H1 (cell line): Measurements from ENCODE around the gene VWCE. TPM values are rescaled to one million over a fixed set of nuclear protein-coding genes. Genes with fewer than 3 reads are reported as not detected.

Source experiments
- CTCF ChIA-PET: fragments of 300-600 bp; sonication (Branson Sonifier 250); formaldehyde crosslinking; loops from one replicate; lab custom pipeline; 2021; ENCODE audit not compliant: partially characterized antibody; lab: Charles Lee
- POLR2A ChIA-PET: fragments of 300-600 bp; sonication (Branson Sonifier 250); formaldehyde crosslinking; loops from one replicate; lab custom pipeline; 2021; ENCODE audit warnings: inconsistent platforms; ENCODE audit not compliant: partially characterized antibody; lab: Charles Lee
- DNase-seq, 2 experiments: peaks; one replicate each; pipeline versions ENCODE4 v3.0.0 to v3.0.0-alpha.2; 2010 to 2022; ENCODE audit warnings: low spot score in 2 of 2, low read depth in 1 of 2, mixed read lengths in 1 of 2
- FAIRE-seq: peaks from 2 replicates; lab custom pipeline; 2011; peaks lifted over from hg19 to GRCh38; lab: Jason Lieb, UNC
- H2AFZ ChIP-seq: 2 replicates; pipeline ENCODE4 v1.8.1; 2012; ENCODE audit warnings: low read length, inconsistent platforms
- H2AK5ac ChIP-seq: 2 replicates; pipeline ENCODE4 v1.6.1; 2013; ENCODE audit warnings: low read depth, low read length
- H2BK120ac ChIP-seq: replicated peaks from 2 replicates; pipeline ENCODE3; 2013; ENCODE audit warnings: low read depth, low read length, inconsistent platforms
- H2BK12ac ChIP-seq: 2 replicates; pipeline ENCODE4 v1.6.1; 2013; ENCODE audit warnings: low read depth, low read length
- H2BK15ac ChIP-seq: 2 replicates; pipeline ENCODE4 v1.6.1; 2013; ENCODE audit warnings: low read length
- H2BK20ac ChIP-seq: 2 replicates; pipeline ENCODE4 v1.6.1; 2013; ENCODE audit warnings: low read length
- H2BK5ac ChIP-seq: 2 replicates; pipeline ENCODE4 v1.6.1; 2013; ENCODE audit warnings: low read depth, low read length
- H3K14ac ChIP-seq: 2 replicates; pipeline ENCODE4 v1.6.1; 2013; ENCODE audit warnings: inconsistent platforms; ENCODE audit not compliant: insufficient read length
- H3K18ac ChIP-seq: 2 replicates; pipeline ENCODE4 v1.6.1; 2013; ENCODE audit warnings: low read length; ENCODE audit errors: extremely low read depth
- H3K23ac ChIP-seq: 2 replicates; pipeline ENCODE4 v1.6.1; 2013; ENCODE audit warnings: inconsistent platforms; ENCODE audit not compliant: insufficient read length
- H3K23me2 ChIP-seq: 2 replicates; pipeline ENCODE4 v1.6.1; 2013; ENCODE audit warnings: low read depth, low read length
- H3K27ac ChIP-seq: 2 replicates; pipeline ENCODE4 v1.6.1; 2011; ENCODE audit warnings: low read depth, low read length, inconsistent platforms
- H3K27me3 ChIP-seq, 4 experiments: replicated peaks in 1 of 4; 1 replicate in 1 of 4; 2 replicates in 3 of 4; pipeline versions ENCODE4 v1.6.1 to v1.8.1; 2011 to 2013; ENCODE audit warnings: low read length in 3 of 4, mild to moderate bottlenecking in 3 of 4, inconsistent platforms in 2 of 4, mixed read lengths in 2 of 4, moderate library complexity in 1 of 4; ENCODE audit not compliant: control insufficient read depth in 3 of 4, insufficient read depth in 3 of 4; ENCODE audit errors: extremely low read depth in 1 of 4
- H3K36me3 ChIP-seq, 4 experiments: 2 replicates each; pipeline versions ENCODE4 v1.6.1 to v1.8.1; 2011 to 2013; ENCODE audit warnings: mild to moderate bottlenecking in 4 of 4, low read length in 3 of 4, moderate library complexity in 2 of 4, control low read depth in 1 of 4, inconsistent platforms in 1 of 4; ENCODE audit not compliant: insufficient read depth in 4 of 4, control insufficient read depth in 2 of 4
- H3K4ac ChIP-seq: replicated peaks from 2 replicates; pipeline ENCODE3; 2013; ENCODE audit warnings: low read length, low read depth, mixed read lengths, inconsistent platforms; ENCODE audit not compliant: insufficient read length
- H3K4me1 ChIP-seq, 4 experiments: replicated peaks in 1 of 4; 1 replicate in 1 of 4; 2 replicates in 3 of 4; pipeline versions ENCODE4 v1.6.1 to v1.8.1; 2011 to 2013; ENCODE audit warnings: low read length in 3 of 4, inconsistent platforms in 2 of 4, mixed read lengths in 1 of 4; ENCODE audit not compliant: insufficient read depth in 4 of 4, control insufficient read depth in 3 of 4
- H3K4me2 ChIP-seq, 2 experiments: 2 replicates each; pipeline versions ENCODE4 v1.6.1 to v1.8.1; 2011 to 2013; ENCODE audit warnings: low read depth in 2 of 2, low read length in 2 of 2, control low read depth in 1 of 2, inconsistent platforms in 1 of 2, mild to moderate bottlenecking in 1 of 2; ENCODE audit not compliant: insufficient read depth in 1 of 2
- H3K4me3 ChIP-seq, 4 experiments: fragments of 200-600, 300-600 bp in 1 of 4; sonication (generic), shearing (Covaris generic), sonication (Bioruptor Twin) in 1 of 4; 2 replicates each; pipeline versions ENCODE4 v1.5.1 to v1.8.1; 2011 to 2016; ENCODE audit warnings: low read length in 4 of 4, low read depth in 3 of 4, control low read depth in 2 of 4, inconsistent platforms in 2 of 4, mild to moderate bottlenecking in 2 of 4, mixed read lengths in 1 of 4, moderate library complexity in 1 of 4; ENCODE audit not compliant: insufficient read depth in 2 of 4; ENCODE audit errors: extremely low read depth in 1 of 4
- H3K56ac ChIP-seq: replicated peaks from 2 replicates; pipeline ENCODE3; 2013; ENCODE audit warnings: low read depth, mild to moderate bottlenecking, mixed read lengths, low read length, inconsistent platforms; ENCODE audit not compliant: insufficient read length
- H3K79me1 ChIP-seq: 2 replicates; pipeline ENCODE4 v1.6.1; 2013; ENCODE audit warnings: low read depth, low read length, control low read depth
- H3K79me2 ChIP-seq, 2 experiments: 2 replicates each; pipeline versions ENCODE4 v1.6.1 to v1.8.1; 2012 to 2013; ENCODE audit warnings: low read length in 2 of 2, mild to moderate bottlenecking in 2 of 2, inconsistent platforms in 1 of 2; ENCODE audit not compliant: insufficient read depth in 2 of 2, control insufficient read depth in 1 of 2
- H3K9ac ChIP-seq, 4 experiments: replicated peaks in 1 of 4; 1 replicate in 1 of 4; 2 replicates in 3 of 4; pipeline versions ENCODE4 v1.6.1 to v1.8.1; 2011 to 2013; ENCODE audit warnings: low read depth in 3 of 4, low read length in 3 of 4, control low read depth in 2 of 4, mild to moderate bottlenecking in 2 of 4, moderate library complexity in 2 of 4, inconsistent platforms in 1 of 4; ENCODE audit errors: extremely low read depth in 1 of 4
- H3K9me3 ChIP-seq, 2 experiments: 2 replicates each; pipeline versions ENCODE4 v1.6.1 to v1.8.1; 2012 to 2013; ENCODE audit warnings: mild to moderate bottlenecking in 2 of 2, moderate library complexity in 2 of 2, control low read depth in 1 of 2, inconsistent platforms in 1 of 2, low read depth in 1 of 2, low read length in 1 of 2, mixed read lengths in 1 of 2; ENCODE audit not compliant: insufficient read depth in 2 of 2
- H4K20me1 ChIP-seq, 2 experiments: replicated peaks in 1 of 2; 2 replicates each; pipeline versions ENCODE3 to v1.8.1; 2011 to 2013; ENCODE audit warnings: inconsistent platforms in 2 of 2, low read length in 2 of 2, mild to moderate bottlenecking in 1 of 2; ENCODE audit not compliant: insufficient read depth in 2 of 2, control insufficient read depth in 1 of 2
- H4K5ac ChIP-seq: 2 replicates; pipeline ENCODE4 v1.6.1; 2013; ENCODE audit warnings: low read length, low read depth, mixed read lengths, inconsistent platforms; ENCODE audit not compliant: insufficient read length
- H4K8ac ChIP-seq: 2 replicates; pipeline ENCODE4 v1.8.0; 2013; ENCODE audit warnings: mild to moderate bottlenecking, moderate library complexity, low read length, inconsistent platforms; ENCODE audit not compliant: insufficient read depth; ENCODE audit errors: extremely low read depth
- H4K91ac ChIP-seq: replicated peaks from 2 replicates; pipeline ENCODE3; 2013; ENCODE audit warnings: low read length, mixed read lengths, inconsistent platforms; ENCODE audit not compliant: insufficient read length
- BRCA1 ChIP-seq: IDR thresholded peaks from 2 replicates; pipeline ENCODE4 v1.6.1; 2012; ENCODE audit warnings: low read depth, low read length, improper control_type of control experiment
- CEBPB ChIP-seq: IDR thresholded peaks from 2 replicates; pipeline ENCODE4 v1.6.1; 2012; ENCODE audit warnings: low read depth, low read length
- CHD1 ChIP-seq: IDR thresholded peaks from 2 replicates; pipeline ENCODE4 v1.6.1; 2012; ENCODE audit warnings: low read depth, low read length, improper control_type of control experiment
- EP300 ChIP-seq, 2 experiments: IDR thresholded peaks; 1 replicate in 1 of 2; 2 replicates in 1 of 2; pipeline ENCODE4 v1.6.1; 2011 to 2012; ENCODE audit warnings: low read depth in 2 of 2, low read length in 2 of 2, mild to moderate bottlenecking in 2 of 2, borderline replicate concordance in 1 of 2, inconsistent platforms in 1 of 2, moderate library complexity in 1 of 2
- GTF2F1 ChIP-seq: IDR thresholded peaks from 2 replicates; pipeline ENCODE4 v1.6.1; 2012; ENCODE audit warnings: low read depth, low read length, improper control_type of control experiment, borderline replicate concordance
- KDM1A ChIP-seq: fragments of 200-600, 300-600 bp; sonication (generic); IDR thresholded peaks from 2 replicates; pipeline ENCODE4 v1.7.1; 2016; ENCODE audit warnings: mild to moderate bottlenecking, low read length, borderline replicate concordance
- KDM4A ChIP-seq: IDR thresholded peaks from one replicate; pipeline ENCODE4 v1.7.1; 2012; ENCODE audit warnings: low read depth, mild to moderate bottlenecking, moderate library complexity, low read length, inconsistent platforms; ENCODE audit not compliant: severe bottlenecking
- NANOG ChIP-seq: IDR thresholded peaks from 2 replicates; pipeline ENCODE4 v1.6.1; 2011; ENCODE audit warnings: low read length, low read depth, mild to moderate bottlenecking, inconsistent platforms; ENCODE audit not compliant: insufficient read depth, poor library complexity, severe bottlenecking
- POU5F1 ChIP-seq: IDR thresholded peaks from 2 replicates; pipeline ENCODE4 v1.6.1; 2011; ENCODE audit warnings: low read depth, mild to moderate bottlenecking, low read length, moderate library complexity
- SIX5 ChIP-seq: IDR thresholded peaks from 2 replicates; pipeline ENCODE4 v1.6.1; 2011; ENCODE audit warnings: mild to moderate bottlenecking, low read depth, low read length
- SP1 ChIP-seq: IDR thresholded peaks from 2 replicates; pipeline ENCODE4 v1.6.1; 2011; ENCODE audit warnings: low read depth, low read length
- YY1 ChIP-seq: IDR thresholded peaks from 2 replicates; pipeline ENCODE4 v1.6.1; 2011; ENCODE audit warnings: low read depth, mild to moderate bottlenecking, low read length
- WGBS, 2 experiments: shearing (Covaris generic) in 1 of 2; methylation state at CpG; one replicate each; pipeline versions ENCODE4 v1.1.6 to v1.1.7; 2013 to 2015; ENCODE audit warnings: low lambda C conversion rate in 2 of 2, mixed read lengths in 2 of 2, inconsistent platforms in 1 of 2, low coverage in 1 of 2, missing lambda C conversion rate in 1 of 2; ENCODE audit not compliant: insufficient replicate concordance in 2 of 2, insufficient coverage in 1 of 2, insufficient read length in 1 of 2; ENCODE audit errors: extremely low coverage in 1 of 2, missing lambda C conversion rate in 1 of 2; 5-methylcytosine and 5-hydroxymethylcytosine counted together
- polyA plus RNA-seq, 7 experiments: library from polyadenylated mRNA; depleted of rRNA in 3 of 7; stranded (reverse) in 5 of 7; unstranded in 2 of 7; fragments of >200 nt in 5 of 7; fragments of 200-250 nt in 2 of 7; gene quantifications; 1 replicate in 5 of 7; 2 replicates in 1 of 7; 4 replicates in 1 of 7; pipeline versions ENCODE4 v1.2.1 to v1.2.3, GENCODE V29; 2011 to 2013; ENCODE audit warnings: missing spikeins in 2 of 7, mixed read lengths in 2 of 7
- total RNA-seq: library from RNA; stranded (reverse); fragmentation: NEBNext Ultra II Directional; extraction: Animal tissue kit (Norgen Biotek cat#: 25700); gene quantifications from 2 replicates; pipeline ENCODE4 v1.2.1, GENCODE V29; 2021
- TF ChIP-seq, protein P1 (sequence below): IDR thresholded peaks from 2 replicates; pipeline ENCODE4 v1.6.1; 2012; ENCODE audit warnings: inconsistent platforms

Gene VWCE
- total and polyA plus RNA-seq, 2 of the 8 experiments (the other 6 are each of a cell fraction or from before 2014, with no cell fraction given), result 9.5 to 12.3 TPM

DNA sequence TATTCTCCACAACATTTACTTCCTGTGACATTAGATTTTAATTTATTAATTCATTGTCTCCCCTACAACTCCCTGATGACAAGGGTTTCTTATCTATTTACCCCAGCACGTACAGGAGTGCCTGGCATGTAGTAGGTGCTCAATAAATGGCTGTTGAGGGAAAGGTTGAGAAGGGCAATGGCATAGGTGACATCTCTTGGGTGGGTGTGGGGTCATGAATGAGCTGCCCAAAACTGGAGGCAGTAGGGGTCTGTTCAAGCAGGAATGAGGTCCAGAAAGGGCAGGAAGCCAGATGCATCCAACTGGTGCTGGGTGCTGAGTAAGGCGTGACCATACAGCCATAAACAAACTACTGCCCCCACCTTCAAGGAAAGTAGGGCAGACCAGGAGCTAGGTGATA is 2.8 kb downstream of the VWCE start:
- no peaks in the 10 kb centered on the region for H3K9me3 ChIP-seq
- no peak for FAIRE-seq
- TF ChIP-seq, protein P1, sequence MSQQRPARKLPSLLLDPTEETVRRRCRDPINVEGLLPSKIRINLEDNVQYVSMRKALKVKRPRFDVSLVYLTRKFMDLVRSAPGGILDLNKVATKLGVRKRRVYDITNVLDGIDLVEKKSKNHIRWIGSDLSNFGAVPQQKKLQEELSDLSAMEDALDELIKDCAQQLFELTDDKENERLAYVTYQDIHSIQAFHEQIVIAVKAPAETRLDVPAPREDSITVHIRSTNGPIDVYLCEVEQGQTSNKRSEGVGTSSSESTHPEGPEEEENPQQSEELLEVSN, result no peak
- no peak for TF ChIP-seq SP1
- TF ChIP-seq POU5F1, result no peak
- TF ChIP-seq GTF2F1, result no peak
- TF ChIP-seq BRCA1, result no peak
- no peak for TF ChIP-seq YY1
- no peak for TF ChIP-seq KDM1A
- no peak for TF ChIP-seq CHD1
- TF ChIP-seq SIX5, result no peak
- no peak for TF ChIP-seq KDM4A
- TF ChIP-seq CEBPB, result no peak
- TF ChIP-seq EP300 (IDR thresholded peaks at IDR 0.05; ENCODE audit: borderline replicate concordance in 1 of 2, low read depth in 2 of 2, low read length in 2 of 2), result no peak
- no peak for TF ChIP-seq NANOG

More for the DNA sequence above, 2.8 kb downstream of the VWCE start:
- no peak overlapping the region for H3K27ac ChIP-seq
- H3K4ac ChIP-seq, result no peak overlapping the region
- no peak overlapping the region for H4K91ac ChIP-seq
- peaks cover 10% of the 10 kb centered on the region; the same call in 1 of the 2 replicates for H3K23me2 ChIP-seq
- H2BK5ac ChIP-seq, result no peak overlapping the region
- peaks cover 0 to 2% (median 0%) of the 10 kb centered on the region in 4 experiments; a peak in 1 of 8 replicates for H3K36me3 ChIP-seq
- H2AFZ ChIP-seq, result no peak overlapping the region
- peaks cover 7 to 11% of the 10 kb centered on the region in 2 experiments for H4K20me1 ChIP-seq
- no peak overlapping the region for H2BK12ac ChIP-seq
- no peak overlapping the region for H3K18ac ChIP-seq
- H3K4me1 ChIP-seq, result peaks cover 2 to 8% (median 5%) of the 10 kb centered on the region in 4 experiments
- ChIA-PET POLR2A (interaction anchor here (1.5 to 6.9 kb wide), 4 partner anchors 9 to 69 kb away, joined by 4 to 54 read pairs (median 22); partner anchors contain the start of genes CYB561A3 and TMEM138), CTCF (interaction anchor here (1.2 to 2.6 kb wide), 3 partner anchors 11 to 38 kb away, joined by 5 to 10 read pairs (median 6); no protein-coding TSS in a partner anchor)
- no peaks in the 10 kb centered on the region for H3K79me1 ChIP-seq
- DNase-seq, result no peak
- no peak overlapping the region for H3K9ac ChIP-seq
- H2BK120ac ChIP-seq, result no peak overlapping the region
- H3K27me3 ChIP-seq, result peaks cover 1 to 12% (median 7%) of the 10 kb centered on the region in 4 experiments; a peak in 6 of 7 replicates
- no peak overlapping the region for H3K14ac ChIP-seq
- no peak overlapping the region for H2BK15ac ChIP-seq
- 0 out of 4 replicates have a peak, but pooled peaks cover 0 to 3% of the 10 kb centered on the region in 2 experiments for H3K79me2 ChIP-seq
- H3K4me2 ChIP-seq, result no peak overlapping the region
- 89% methylated on average over 2 of the region's 2 CpGs; no CpG with 5 or more reads in 1 of the 2 experiments for WGBS, 2 experiments
- H4K5ac ChIP-seq, result no peak overlapping the region
- H2AK5ac ChIP-seq, result no peak overlapping the region; the same call in 1 of the 2 replicates
- H3K4me3 ChIP-seq, result no peak overlapping the region
- H2BK20ac ChIP-seq, result no peak overlapping the region
- no peak overlapping the region for H3K56ac ChIP-seq
- H3K23ac ChIP-seq, result no peak overlapping the region
- no peak overlapping the region for H4K8ac ChIP-seq
